ENCODE results near the gene PSMD14.
"Not testable (repeated sequence)": the region's sequence is repeated elsewhere in the genome, so short reads cannot be mapped to it uniquely, and the experiment has no call there.

The PSMD14 gene

DNA sequence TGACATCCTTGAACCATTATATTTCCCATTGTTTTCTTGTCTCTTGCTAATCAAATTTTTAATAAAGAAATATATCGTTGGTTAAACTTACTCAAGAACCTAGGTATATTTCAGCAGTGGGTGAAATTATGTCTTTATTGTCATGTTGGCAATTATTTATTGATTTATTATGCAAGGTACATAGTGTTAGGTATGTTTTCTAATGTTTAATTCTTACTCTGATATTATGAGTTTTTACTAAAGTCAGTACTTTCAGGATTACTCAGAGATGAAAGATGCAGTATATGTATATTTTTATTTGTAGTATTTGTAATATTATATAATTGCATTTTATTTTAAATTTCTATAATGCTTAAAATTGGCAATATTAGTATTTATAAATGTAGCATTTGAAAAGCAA lies 46.9 kb downstream of the PSMD14 start:
- TF ChIP-seq ZNF274 (IDR thresholded peaks at IDR 0.05; ENCODE audit: low read depth, low read length): no peak

DNA sequence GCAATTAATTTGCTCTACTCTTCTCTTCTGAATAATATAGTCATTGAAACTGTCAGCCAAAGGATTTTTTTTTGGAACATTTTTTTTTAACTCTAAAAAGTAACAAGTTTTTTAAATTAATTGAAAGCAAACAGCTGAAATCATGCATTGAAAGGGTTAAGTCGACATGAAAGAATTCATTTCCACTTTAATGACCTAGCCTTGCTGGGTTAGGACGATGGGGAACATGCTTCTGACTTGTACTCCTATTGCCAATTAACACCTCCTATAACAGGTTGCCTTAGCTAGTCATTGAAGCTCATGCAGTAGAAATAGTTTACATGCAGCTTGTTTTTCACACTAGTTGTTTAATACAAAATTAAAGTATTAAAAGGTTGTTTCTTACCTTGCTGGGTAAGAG lies 47.8 kb downstream of the PSMD14 start:
- no peak overlapping the region for H3K4me3 ChIP-seq (ENCODE audit: low read length)
- no peak for TF ChIP-seq ZNF274 (IDR thresholded peaks at IDR 0.05; ENCODE audit: low read depth, low read length)

More for the DNA sequence above, 46.9 kb downstream of the PSMD14 start:
- no peak overlapping the region for H3K4me3 ChIP-seq (ENCODE audit: low read length)

DNA sequence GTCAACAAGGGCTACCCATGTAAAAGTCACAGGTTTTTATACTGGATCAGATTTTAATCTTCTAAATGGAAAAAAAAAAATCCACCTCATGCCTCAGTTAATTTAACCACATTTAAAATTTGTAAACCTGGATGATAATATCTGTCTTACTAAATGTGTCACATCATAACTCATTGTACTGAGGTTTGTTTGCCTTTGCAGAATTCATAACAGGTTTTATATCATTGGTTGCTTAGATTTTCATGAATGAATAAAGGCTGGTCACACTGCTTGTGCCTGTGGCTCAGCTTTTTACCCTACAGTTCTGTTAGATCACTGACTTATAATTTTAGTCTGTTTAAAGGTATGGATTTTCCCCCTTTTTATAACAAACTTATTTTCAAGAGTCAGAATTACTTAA lies 48.9 kb downstream of the PSMD14 start:
- no peak overlapping the region for H3K4me3 ChIP-seq (ENCODE audit: low read length)
- no peak for TF ChIP-seq ZNF274 (IDR thresholded peaks at IDR 0.05; ENCODE audit: low read depth, low read length)

DNA sequence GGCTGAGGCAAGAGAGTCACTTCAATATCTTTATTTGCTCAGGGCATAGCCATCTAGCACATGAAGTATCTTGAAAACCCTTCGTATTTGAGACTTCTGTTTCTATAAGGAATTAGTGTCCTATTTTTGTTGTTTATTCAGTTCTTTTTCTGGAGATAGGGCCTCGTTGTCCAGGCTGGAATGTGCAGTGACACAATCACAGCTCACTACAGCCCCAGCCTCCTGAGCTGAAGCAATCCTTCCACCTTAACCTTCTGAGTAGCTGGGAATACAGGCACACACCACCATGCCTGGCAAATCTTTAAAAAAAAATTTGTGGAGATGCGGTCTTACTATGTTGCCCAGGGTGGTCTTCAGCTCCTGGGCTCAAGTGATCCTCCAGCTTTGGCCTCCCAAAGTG lies 50.6 kb downstream of the PSMD14 start:
- H3K4me3 ChIP-seq (ENCODE audit: low read length): no peak overlapping the region

DNA sequence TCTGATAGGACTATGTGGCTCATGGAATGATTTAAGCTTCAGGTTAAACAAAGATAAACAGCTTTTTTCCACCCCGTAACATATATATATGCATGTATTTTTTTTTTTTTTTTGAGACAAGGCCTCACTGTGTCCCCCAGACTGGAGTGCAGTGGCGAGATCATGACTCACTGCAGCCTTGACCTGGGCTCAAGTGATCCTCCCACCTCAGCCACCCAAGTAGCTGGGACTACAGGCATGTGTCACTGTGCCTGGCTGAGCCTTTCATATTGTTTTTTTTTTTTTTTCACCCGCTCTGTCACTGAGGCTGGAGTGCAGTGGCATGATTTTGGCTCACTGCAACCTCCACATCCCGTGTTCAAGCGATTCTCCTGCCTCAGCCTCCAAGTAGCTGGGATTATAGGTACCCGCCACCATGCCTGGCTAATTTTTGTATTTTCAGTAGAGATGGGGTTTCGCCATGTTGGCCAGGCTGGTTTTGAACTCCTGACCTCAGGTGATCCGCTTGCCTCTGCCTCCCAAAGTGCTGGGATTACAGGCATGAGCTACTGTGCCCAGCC lies 52.0 kb downstream of the PSMD14 start:
- not testable (repeated sequence) for H3K4me3 ChIP-seq (ENCODE audit: low read length)

More for the DNA sequence above, 50.6 kb downstream of the PSMD14 start:
- no peak for TF ChIP-seq ZNF274 (IDR thresholded peaks at IDR 0.05; ENCODE audit: low read depth, low read length)

DNA sequence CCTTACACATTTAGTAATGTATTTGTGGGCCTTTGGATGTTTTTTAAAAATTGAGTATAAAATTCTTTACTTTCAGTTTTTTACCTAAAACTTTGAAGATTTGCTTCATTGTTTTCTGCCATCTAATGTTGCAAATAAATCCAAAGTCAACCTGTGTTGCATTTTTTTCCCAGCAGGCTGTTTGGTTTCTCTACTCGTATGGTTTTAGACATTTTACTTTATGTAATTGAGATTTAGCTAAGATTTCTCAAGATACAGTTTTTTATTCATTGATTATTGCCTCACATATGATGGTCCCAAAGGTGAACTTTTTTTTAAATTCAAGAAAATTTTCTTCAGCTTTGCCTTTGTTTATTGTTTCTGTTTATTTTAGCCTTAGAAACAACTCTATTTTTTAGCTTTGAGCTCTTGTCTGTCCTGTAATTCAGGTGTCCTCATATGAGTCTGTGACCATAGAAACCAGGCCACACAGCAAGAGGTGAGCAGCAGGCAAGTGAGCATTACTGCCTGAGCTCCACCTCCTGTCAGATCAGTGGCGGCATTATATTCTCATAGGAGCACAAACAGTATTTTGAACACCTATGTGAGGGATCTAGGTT lies 54.4 kb downstream of the PSMD14 start:
- H3K4me3 ChIP-seq (ENCODE audit: low read length): no peak overlapping the region
- TF ChIP-seq ZNF274 (IDR thresholded peaks at IDR 0.05; ENCODE audit: low read depth, low read length): no peak

DNA sequence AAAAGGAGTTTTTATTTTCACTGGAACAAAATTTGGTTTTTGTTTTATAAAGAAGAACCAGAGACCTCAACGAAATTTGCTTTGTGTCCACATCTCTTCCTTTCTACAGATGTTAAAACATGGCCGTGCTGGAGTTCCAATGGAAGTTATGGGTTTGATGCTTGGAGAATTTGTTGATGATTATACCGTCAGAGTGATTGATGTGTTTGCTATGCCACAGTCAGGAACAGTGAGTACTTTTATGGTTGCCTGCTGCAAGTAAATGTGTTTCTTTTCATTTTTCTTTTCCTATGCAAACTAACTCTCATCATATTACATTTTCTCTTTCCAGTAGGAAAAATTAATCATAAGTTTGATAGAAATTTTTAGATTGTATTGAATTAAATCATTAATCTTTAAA lies 59.5 kb downstream of the PSMD14 start:
- no peak for TF ChIP-seq ZNF274 (IDR thresholded peaks at IDR 0.05; ENCODE audit: low read depth, low read length)

DNA sequence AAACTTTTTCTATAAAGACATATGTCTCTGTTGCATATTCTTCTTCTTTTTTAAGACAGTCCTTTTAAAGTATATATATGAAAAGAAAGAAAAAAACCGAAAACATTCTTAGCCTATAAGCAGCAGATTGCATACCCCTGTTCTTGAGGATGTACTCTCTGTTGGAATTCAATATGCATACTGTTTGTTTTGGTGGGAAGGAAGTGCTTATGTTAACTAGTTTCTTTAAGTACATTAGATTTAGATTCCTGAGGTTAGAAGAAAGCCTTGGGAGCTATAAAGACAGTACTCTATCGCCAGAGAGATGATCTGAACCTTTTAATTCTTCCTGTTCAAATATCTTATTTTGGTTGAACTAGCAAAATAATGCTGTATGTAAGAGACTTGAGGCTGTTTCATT lies 61.1 kb downstream of the PSMD14 start:
- no peak for TF ChIP-seq ZNF274 (IDR thresholded peaks at IDR 0.05; ENCODE audit: low read depth, low read length)
- no peak overlapping the region for H3K4me3 ChIP-seq (ENCODE audit: low read length)

More for the DNA sequence above, 59.5 kb downstream of the PSMD14 start:
- H3K4me3 ChIP-seq (ENCODE audit: low read length): no peak overlapping the region

DNA sequence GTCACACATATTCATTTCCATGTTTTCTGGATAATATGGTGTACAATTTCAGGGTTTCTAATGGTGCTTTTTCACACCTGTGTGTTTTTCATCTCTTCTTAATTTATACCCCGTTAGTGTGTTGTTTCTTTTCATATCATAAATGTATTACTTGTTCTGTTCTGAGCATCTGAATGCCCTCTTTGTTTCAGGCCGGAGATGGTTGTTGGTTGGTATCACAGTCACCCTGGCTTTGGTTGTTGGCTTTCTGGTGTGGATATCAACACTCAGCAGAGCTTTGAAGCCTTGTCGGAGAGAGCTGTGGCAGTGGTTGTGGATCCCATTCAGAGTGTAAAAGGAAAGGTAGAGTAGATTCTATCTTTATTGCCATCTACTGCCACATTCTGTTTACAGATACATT lies 62.8 kb downstream of the PSMD14 start:
- H3K4me3 ChIP-seq (ENCODE audit: low read length): no peak overlapping the region
- TF ChIP-seq ZNF274 (IDR thresholded peaks at IDR 0.05; ENCODE audit: low read depth, low read length): no peak

DNA sequence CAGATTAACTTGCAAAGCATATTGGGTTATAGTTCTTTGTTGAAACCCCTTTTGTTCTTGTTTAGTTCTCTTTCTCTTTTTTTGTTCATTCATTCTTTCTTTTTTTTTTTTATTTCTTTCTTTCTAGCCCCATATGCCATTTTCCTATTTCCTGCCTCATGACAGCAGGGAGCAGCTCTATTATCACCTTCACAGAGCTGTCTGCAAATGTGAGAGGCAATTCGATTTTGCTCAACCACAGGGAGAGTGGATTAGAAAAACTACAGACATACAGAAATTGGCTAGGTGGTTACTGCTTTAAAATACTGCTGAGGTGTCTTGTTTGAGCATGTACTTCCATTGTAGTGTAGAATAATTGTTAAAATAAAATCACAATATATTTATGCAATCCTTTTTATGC lies 63.6 kb downstream of the PSMD14 start:
- no peak for TF ChIP-seq ZNF274 (IDR thresholded peaks at IDR 0.05; ENCODE audit: low read depth, low read length)
- H3K4me3 ChIP-seq (ENCODE audit: low read length): no peak overlapping the region

DNA sequence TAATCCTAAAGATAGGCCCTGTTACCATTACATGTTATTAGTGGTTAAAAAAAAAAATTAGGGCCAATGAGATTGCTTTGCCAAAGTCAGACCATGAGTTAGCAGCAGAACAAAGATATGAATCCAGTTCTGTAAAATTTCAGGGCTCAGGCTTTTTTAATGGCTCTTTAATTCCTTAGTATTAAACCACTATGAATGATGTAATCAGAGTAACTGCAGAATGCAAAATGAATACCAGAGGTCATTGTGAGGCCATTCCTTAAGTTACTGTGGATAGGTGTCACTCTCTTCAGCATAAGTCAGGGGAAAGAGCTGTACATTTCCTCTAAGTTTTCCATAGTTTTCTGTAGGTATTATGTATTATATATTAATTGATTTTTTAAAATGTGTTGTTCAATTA lies 65.7 kb downstream of the PSMD14 start:
- no peak for TF ChIP-seq ZNF274 (IDR thresholded peaks at IDR 0.05; ENCODE audit: low read depth, low read length)
- H3K4me3 ChIP-seq (ENCODE audit: low read length): no peak overlapping the region

DNA sequence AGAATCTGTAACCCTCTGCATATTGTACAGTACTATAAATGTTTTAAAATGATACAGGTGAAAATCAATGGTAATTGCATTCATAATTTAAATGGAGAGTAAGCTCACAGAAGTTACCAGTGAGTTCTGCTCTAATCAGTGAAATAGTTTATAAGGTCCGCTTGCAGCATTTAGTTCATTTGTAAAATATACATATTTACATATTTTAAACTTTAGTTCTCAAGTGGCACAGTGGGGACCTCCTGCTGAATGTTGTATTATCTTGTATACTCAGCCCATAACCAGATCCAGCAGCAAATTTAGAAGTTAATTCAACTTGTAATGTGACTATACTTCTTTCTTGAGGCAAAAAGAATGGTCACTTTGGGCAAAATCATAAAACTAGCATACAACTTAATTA lies 66.2 kb downstream of the PSMD14 start:
- TF ChIP-seq ZNF274 (IDR thresholded peaks at IDR 0.05; ENCODE audit: low read depth, low read length): no peak
- H3K4me3 ChIP-seq (ENCODE audit: low read length): no peak overlapping the region

DNA sequence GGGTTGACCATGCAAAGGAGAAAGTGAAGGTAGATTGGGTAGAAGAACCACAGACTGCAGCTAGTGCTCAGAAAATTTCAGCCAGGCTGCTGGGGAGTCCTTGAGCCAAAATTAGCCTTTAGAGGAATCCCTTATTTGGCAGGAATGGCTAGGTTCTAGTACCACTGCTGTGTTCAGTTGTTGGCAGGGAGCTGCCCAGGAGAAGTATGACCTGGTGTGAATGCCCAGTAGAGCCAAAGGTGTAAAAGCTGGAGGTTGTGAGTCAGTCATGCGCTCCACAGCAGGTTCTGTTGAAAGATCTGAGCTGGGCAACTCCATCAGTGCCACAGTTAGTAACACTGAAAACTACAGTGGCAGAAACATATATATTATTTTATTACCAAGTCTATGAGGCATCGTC lies 71.5 kb downstream of the PSMD14 start:
- no peak overlapping the region for H3K4me3 ChIP-seq (ENCODE audit: low read length)
- no peak for TF ChIP-seq ZNF274 (IDR thresholded peaks at IDR 0.05; ENCODE audit: low read depth, low read length)

DNA sequence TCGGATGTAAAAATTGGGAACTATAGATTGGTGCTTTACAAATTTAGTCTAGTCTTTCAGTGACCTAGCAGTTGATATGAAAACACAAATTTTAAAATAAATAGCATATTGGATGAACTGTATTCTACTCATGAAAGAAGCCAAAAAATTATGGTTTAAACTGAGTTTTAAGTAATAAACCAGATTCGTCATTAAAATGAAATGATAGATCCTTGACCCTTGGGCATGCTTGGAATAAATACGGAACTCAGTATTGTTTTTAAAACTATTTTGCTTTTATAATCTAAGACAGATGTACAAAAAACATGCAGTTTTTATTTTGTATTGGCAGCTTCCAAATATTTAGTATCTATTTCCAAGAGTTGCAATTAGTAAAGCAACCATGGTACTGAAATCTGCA lies 73.3 kb downstream of the PSMD14 start:
- no peak for TF ChIP-seq ZNF274 (IDR thresholded peaks at IDR 0.05; ENCODE audit: low read depth, low read length)
- no peak overlapping the region for H3K4me3 ChIP-seq (ENCODE audit: low read length)

DNA sequence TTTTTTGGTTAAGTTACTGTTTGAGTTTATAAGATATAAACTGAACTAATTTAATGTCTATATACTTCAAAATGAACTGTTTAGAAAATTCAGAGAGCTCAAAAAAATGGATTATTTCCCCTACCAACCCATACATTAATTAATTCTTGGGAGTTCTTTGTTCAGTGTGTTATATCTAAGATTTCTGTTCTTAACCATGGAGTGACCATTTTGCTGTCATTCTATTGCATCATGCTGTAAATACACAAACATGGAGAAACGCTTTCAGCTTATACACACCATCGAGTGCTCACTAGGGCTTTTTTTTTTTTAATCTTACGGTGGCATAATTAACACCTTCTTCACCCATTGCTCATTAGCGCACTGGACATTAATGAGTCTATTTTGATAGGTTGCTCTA lies 74.5 kb downstream of the PSMD14 start:
- no peak overlapping the region for H3K4me3 ChIP-seq (ENCODE audit: low read length)
- TF ChIP-seq ZNF274 (IDR thresholded peaks at IDR 0.05; ENCODE audit: low read depth, low read length): no peak

DNA sequence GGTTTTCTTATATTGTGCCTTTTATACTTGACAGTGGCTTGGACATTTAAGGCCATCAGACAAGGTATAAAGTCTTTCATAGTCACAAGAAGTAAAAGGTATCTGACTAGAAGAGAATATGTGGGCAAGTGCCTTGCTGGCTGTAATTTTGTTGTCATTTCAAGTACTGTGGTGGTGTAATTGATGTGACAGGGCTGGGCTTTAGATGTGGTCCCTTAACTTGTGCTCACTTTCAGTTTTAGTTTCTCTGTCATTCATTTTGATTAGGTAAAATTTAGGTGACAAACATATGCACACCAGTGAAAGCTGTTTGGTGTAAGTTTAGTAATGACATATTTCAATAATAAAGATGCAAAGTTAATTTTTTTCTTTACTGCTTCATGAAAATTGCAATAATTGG lies 76.6 kb downstream of the PSMD14 start:
- TF ChIP-seq ZNF274 (IDR thresholded peaks at IDR 0.05; ENCODE audit: low read depth, low read length): no peak
- H3K4me3 ChIP-seq (ENCODE audit: low read length): no peak overlapping the region
